Measurements from ENCODE around the gene ZG16.

DNA sequence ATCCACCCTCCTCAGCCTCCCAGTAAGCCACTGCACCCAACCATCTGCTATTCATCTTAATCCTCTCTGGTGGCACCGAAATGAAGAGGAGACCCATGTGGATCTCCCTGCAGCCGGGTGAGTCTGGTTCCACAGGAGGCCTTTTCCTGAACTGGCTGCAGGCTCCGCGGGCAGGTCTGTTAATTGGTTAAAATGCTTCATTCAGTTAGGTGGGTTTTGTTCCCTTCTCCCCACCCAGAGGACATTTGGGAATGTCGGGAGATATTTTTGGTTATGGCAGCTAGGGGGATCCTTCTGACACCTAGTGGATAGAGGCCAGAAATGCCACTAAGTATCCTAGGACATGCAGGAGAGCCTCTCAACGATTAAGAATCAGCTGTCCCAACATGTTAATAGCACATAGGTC, 48.9 kb upstream of the ZG16 start:
- TF ChIP-seq EZH2phosphoT487 (IDR thresholded peaks at IDR 0.05; ENCODE audit: low read length): no peak
- TF ChIP-seq, protein P1, sequence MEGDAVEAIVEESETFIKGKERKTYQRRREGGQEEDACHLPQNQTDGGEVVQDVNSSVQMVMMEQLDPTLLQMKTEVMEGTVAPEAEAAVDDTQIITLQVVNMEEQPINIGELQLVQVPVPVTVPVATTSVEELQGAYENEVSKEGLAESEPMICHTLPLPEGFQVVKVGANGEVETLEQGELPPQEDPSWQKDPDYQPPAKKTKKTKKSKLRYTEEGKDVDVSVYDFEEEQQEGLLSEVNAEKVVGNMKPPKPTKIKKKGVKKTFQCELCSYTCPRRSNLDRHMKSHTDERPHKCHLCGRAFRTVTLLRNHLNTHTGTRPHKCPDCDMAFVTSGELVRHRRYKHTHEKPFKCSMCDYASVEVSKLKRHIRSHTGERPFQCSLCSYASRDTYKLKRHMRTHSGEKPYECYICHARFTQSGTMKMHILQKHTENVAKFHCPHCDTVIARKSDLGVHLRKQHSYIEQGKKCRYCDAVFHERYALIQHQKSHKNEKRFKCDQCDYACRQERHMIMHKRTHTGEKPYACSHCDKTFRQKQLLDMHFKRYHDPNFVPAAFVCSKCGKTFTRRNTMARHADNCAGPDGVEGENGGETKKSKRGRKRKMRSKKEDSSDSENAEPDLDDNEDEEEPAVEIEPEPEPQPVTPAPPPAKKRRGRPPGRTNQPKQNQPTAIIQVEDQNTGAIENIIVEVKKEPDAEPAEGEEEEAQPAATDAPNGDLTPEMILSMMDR (IDR thresholded peaks at IDR 0.05; ENCODE audit: low read length): peak; percentile 63
- TF ChIP-seq EZH2 (optimal IDR thresholded peaks at IDR 0.05; ENCODE audit: low read depth, low read length): no peak

All from MM.1S (cell line).